OCI-LY7 (cell line): ENCODE measurements around the gene CCR7.

Source experiments
- CTCF ChIP-seq: fragments of 200-600 bp; sonication (generic); conservative IDR thresholded peaks from 2 replicates; pipeline ENCODE4 v1.5.1; 2014; ENCODE audit warnings: mild to moderate bottlenecking, antibody characterized with exemption, low read length, moderate library complexity, mixed read lengths
- EZH2phosphoT487 ChIP-seq: fragments of 200-600 bp; sonication (generic); IDR thresholded peaks from 2 replicates; pipeline ENCODE4 v1.6.1; 2018; ENCODE audit warnings: low read depth, borderline replicate concordance, mild to moderate bottlenecking, mixed run types, antibody characterized with exemption, low read length, moderate library complexity, mixed read lengths

GRCh38 chr17:40551091-40551878 is 14.0 kb downstream of the CCR7 start:
- TF ChIP-seq CTCF (no peak), EZH2phosphoT487 (no peak)
